ENCODE measurements around the gene NHLRC4.
A peak's percentile ranks its signal among the peaks of the same experiment; 100 is the strongest.

Gene NHLRC4

GRCh38 chr16:528111-529011 is 38.4 kb upstream of the NHLRC4 start (continued):
- TF ChIP-seq TRIM28 (IDR thresholded peaks at IDR 0.05; ENCODE audit: borderline replicate concordance, low read length) (no peak), ZNF747 (tag by site-specific recombination; IDR thresholded peaks at IDR 0.05) (no peak), ZNF274 (IDR thresholded peaks at IDR 0.05; ENCODE audit: low read length) (no peak), ZNF274 (tag by site-specific recombination; IDR thresholded peaks at IDR 0.05; ENCODE audit: borderline replicate concordance) (no peak), ZNF449 (tag by site-specific recombination; IDR thresholded peaks at IDR 0.05) (0 out of 2 replicates have a peak, but pooled peaks have one; percentile 22), ZNF169 (tag by site-specific recombination; IDR thresholded peaks at IDR 0.05) (no peak), GLI2 (tag by site-specific recombination; IDR thresholded peaks at IDR 0.05; ENCODE audit: borderline replicate concordance, low read depth) (no peak), ZNF2 (tag by site-specific recombination; IDR thresholded peaks at IDR 0.05) (no peak), SP3 (tag by site-specific recombination; IDR thresholded peaks at IDR 0.05) (no peak), ZNF488 (tag by site-specific recombination; IDR thresholded peaks at IDR 0.05) (no peak), ZNF350 (tag by site-specific recombination; IDR thresholded peaks at IDR 0.05) (no peak), ZSCAN23 (tag by site-specific recombination; IDR thresholded peaks at IDR 0.05) (no peak)

- H3K36me3 ChIP-seq (ENCODE audit: control insufficient read depth in 2 of 2, insufficient read depth in 1 of 2, low read length in 2 of 2), result peaks cover 0 to 23% of the 10 kb centered on the region in 2 experiments; a peak in 2 of 3 replicates
- peak overlapping the region; percentile 97 for H3K27ac ChIP-seq (ENCODE audit: extremely low read depth, low read depth, low read length)
- POLR2A ChIA-PET, result interaction anchor here (0.6 kb wide), 1 partner anchor 24 kb away, joined by 7 read pairs; no protein-coding TSS in a partner anchor
- peaks cover 8% of the 10 kb centered on the region for H3K4me1 ChIP-seq (ENCODE audit: control insufficient read depth, insufficient read depth, low read length)
- CTCF ChIA-PET, result no interaction called here
- H3K9me3 ChIP-seq (ENCODE audit: control insufficient read depth, insufficient read depth, low read depth, low read length), result no peaks in the 10 kb centered on the region
- H3K4me3 ChIP-seq (ENCODE audit: low read depth, low read length), result peak overlapping the region; percentile 72
- TF ChIP-seq ZIC2 (tag by site-specific recombination; IDR thresholded peaks at IDR 0.05), result peak; percentile 70
- TF ChIP-seq ZNF18 (tag by site-specific recombination; IDR thresholded peaks at IDR 0.05), result peak; percentile 73
- peak; percentile 87 for TF ChIP-seq SCRT2 (tag by site-specific recombination; IDR thresholded peaks at IDR 0.05)
- peak; percentile 92 for TF ChIP-seq SCRT1 (tag by site-specific recombination; IDR thresholded peaks at IDR 0.05; ENCODE audit: borderline replicate concordance)
- TF ChIP-seq TSHZ1 (tag by site-specific recombination; IDR thresholded peaks at IDR 0.05; ENCODE audit: borderline replicate concordance), result no peak
- no peak for TF ChIP-seq ZNF354C (tag by site-specific recombination; IDR thresholded peaks at IDR 0.05; ENCODE audit: borderline replicate concordance, low read depth)
- TF ChIP-seq ZNF704 (tag by site-specific recombination; IDR thresholded peaks at IDR 0.05), result no peak
- no peak for TF ChIP-seq ZNF639 (tag by site-specific recombination; IDR thresholded peaks at IDR 0.05)
These were observed 37.7 kb upstream of the NHLRC4 start for GRCh38 chr16:529012-529575.

Data from HEK293 (cell line).